ENCODE results near the gene PPAN.

The PPAN gene

GRCh38 chr19:10095948-10096614, 10.1 kb upstream of the PPAN start:
- POLR2A ChIA-PET = interaction anchor here (0.6 to 4.4 kb wide), 13 partner anchors 11 to 164 kb away, joined by 3 to 62 read pairs (median 4); partner anchors contain the start of genes EIF3G, P2RY11 and PPAN

GRCh38 chr19:10096615-10096963, 9.6 kb upstream of the PPAN start:
- TF ChIP-seq PKNOX1 (IDR thresholded peaks at IDR 0.05) (no peak), ZNF384 (IDR thresholded peaks at IDR 0.05) (0 out of 2 replicates have a peak, but pooled peaks have one; percentile 5), CTBP1 (IDR thresholded peaks at IDR 0.05; ENCODE audit: borderline replicate concordance) (no peak), SP1 (IDR thresholded peaks at IDR 0.05) (no peak), ARNT (IDR thresholded peaks at IDR 0.05) (no peak), L3MBTL2 (conservative IDR thresholded peaks at IDR 0.05) (peak; percentile 60)
- ChIA-PET POLR2A (interaction anchor here (0.8 to 4.4 kb wide), 9 partner anchors 10 to 164 kb away, joined by 3 to 62 read pairs (median 4); partner anchors contain the start of genes EIF3G, P2RY11 and PPAN), CTCF (interaction anchor here (0.5 to 1.4 kb wide), 5 partner anchors 17 to 166 kb away, joined by 3 to 6 read pairs (median 5); no protein-coding TSS in a partner anchor)
- DNase-seq (ENCODE audit: extremely low spot score) = no peak

More at GRCh38 chr19:10095948-10096614, 10.1 kb upstream of the PPAN start:
- CTCF ChIA-PET = interaction anchor here (1.0 to 1.4 kb wide), 4 partner anchors 18 to 165 kb away, joined by 3 to 6 read pairs (median 4); no protein-coding TSS in a partner anchor
- DNase-seq (ENCODE audit: extremely low spot score) = peak; percentile 98
- TF ChIP-seq TARDBP (IDR thresholded peaks at IDR 0.05) (no peak), ZNF384 (IDR thresholded peaks at IDR 0.05) (no peak), L3MBTL2 (conservative IDR thresholded peaks at IDR 0.05) (peak; percentile 91)

- no peak for DNase-seq (ENCODE audit: extremely low spot score)
- POLR2A ChIA-PET = interaction anchor here (4.4 kb wide), 1 partner anchor 7 kb away, joined by 62 read pairs; the partner anchor contains the start of gene PPAN
- no peak for TF ChIP-seq FOXA1 (IDR thresholded peaks at IDR 0.05)
- TF ChIP-seq ZNF384 (IDR thresholded peaks at IDR 0.05) = no peak
- no peak for TF ChIP-seq TARDBP (IDR thresholded peaks at IDR 0.05)
- TF ChIP-seq SP1 (IDR thresholded peaks at IDR 0.05) = no peak
- TF ChIP-seq ARNT (IDR thresholded peaks at IDR 0.05) = no peak
- no peak for TF ChIP-seq FOXM1 (IDR thresholded peaks at IDR 0.05; ENCODE audit: borderline replicate concordance)
- no peak for TF ChIP-seq HDGF (IDR thresholded peaks at IDR 0.05; ENCODE audit: borderline replicate concordance)
- TF ChIP-seq SUZ12 (IDR thresholded peaks at IDR 0.05) = no peak
- TF ChIP-seq CTBP1 (IDR thresholded peaks at IDR 0.05; ENCODE audit: borderline replicate concordance) = no peak
- TF ChIP-seq NFRKB (IDR thresholded peaks at IDR 0.05) = no peak
- TF ChIP-seq BHLHE40 (IDR thresholded peaks at IDR 0.05; ENCODE audit: borderline replicate concordance) = no peak
- no peak for TF ChIP-seq L3MBTL2 (conservative IDR thresholded peaks at IDR 0.05)
- no peak for TF ChIP-seq FOXK2 (IDR thresholded peaks at IDR 0.05)
- TF ChIP-seq ELF4 (IDR thresholded peaks at IDR 0.05) = no peak
- TF ChIP-seq PKNOX1 (IDR thresholded peaks at IDR 0.05) = no peak
- TF ChIP-seq LEF1 (IDR thresholded peaks at IDR 0.05; ENCODE audit: borderline replicate concordance) = no peak
- CTCF ChIA-PET = no interaction called here
These were observed 5.9 kb upstream of the PPAN start for GRCh38 chr19:10100163-10100785.

- ChIA-PET CTCF (interaction anchor here (1.0 kb wide), 1 partner anchor 11 kb away, joined by 3 read pairs; no protein-coding TSS in a partner anchor), POLR2A (no interaction called here)
- no peak for DNase-seq (ENCODE audit: extremely low spot score)
- TF ChIP-seq FOXM1 (IDR thresholded peaks at IDR 0.05; ENCODE audit: borderline replicate concordance) (no peak), HDGF (IDR thresholded peaks at IDR 0.05; ENCODE audit: borderline replicate concordance) (no peak), NFRKB (IDR thresholded peaks at IDR 0.05) (no peak), PKNOX1 (IDR thresholded peaks at IDR 0.05) (no peak), ELF4 (IDR thresholded peaks at IDR 0.05) (no peak)
These were observed 3.4 kb upstream of the PPAN start for GRCh38 chr19:10102787-10103236.

- TF ChIP-seq TARDBP (IDR thresholded peaks at IDR 0.05) (no peak), BHLHE40 (IDR thresholded peaks at IDR 0.05; ENCODE audit: borderline replicate concordance) (no peak), L3MBTL2 (conservative IDR thresholded peaks at IDR 0.05) (no peak), NFRKB (IDR thresholded peaks at IDR 0.05) (no peak), LEF1 (IDR thresholded peaks at IDR 0.05; ENCODE audit: borderline replicate concordance) (no peak), SP1 (IDR thresholded peaks at IDR 0.05) (no peak), PKNOX1 (IDR thresholded peaks at IDR 0.05) (no peak), ZNF384 (IDR thresholded peaks at IDR 0.05) (no peak), ELF4 (IDR thresholded peaks at IDR 0.05) (no peak), HDGF (IDR thresholded peaks at IDR 0.05; ENCODE audit: borderline replicate concordance) (no peak), FOXA1 (IDR thresholded peaks at IDR 0.05) (no peak), CTBP1 (IDR thresholded peaks at IDR 0.05; ENCODE audit: borderline replicate concordance) (no peak), FOXM1 (IDR thresholded peaks at IDR 0.05; ENCODE audit: borderline replicate concordance) (no peak), ARNT (IDR thresholded peaks at IDR 0.05) (no peak), FOXK2 (IDR thresholded peaks at IDR 0.05) (no peak), SUZ12 (IDR thresholded peaks at IDR 0.05) (no peak)
- CTCF ChIA-PET = interaction anchor here (0.6 kb wide), 1 partner anchor 9 kb away, joined by 3 read pairs; no protein-coding TSS in a partner anchor
- no peak for DNase-seq (ENCODE audit: extremely low spot score)
- POLR2A ChIA-PET = interaction anchor here (0.8 to 6.5 kb wide), 2 partner anchors 6 to 12 kb away, joined by 5 to 62 read pairs; no protein-coding TSS in a partner anchor
These were observed 2.0 kb upstream of the PPAN start for GRCh38 chr19:10104130-10104513.
